HepG2 (cell line): ENCODE data around the gene ATP6V0D1. TPM values are rescaled to one million over a fixed set of nuclear protein-coding genes. Genes with fewer than 3 reads are reported as not detected.

Experiments used
- CEBPB ChIP-seq: IDR thresholded peaks from 2 replicates; pipeline ENCODE4 v1.6.1; 2011; ENCODE audit warnings: low read depth, low read length, improper control_type of control experiment, borderline replicate concordance
- ETV5 ChIP-seq: IDR thresholded peaks from 2 replicates; pipeline ENCODE4 v1.6.1; 2018; ENCODE audit warnings: missing biosample characterization, missing genetic modification reagents, inconsistent platforms, borderline replicate concordance
- GATAD1 ChIP-seq: IDR thresholded peaks from 2 replicates; pipeline ENCODE4 v1.6.1; 2016; ENCODE audit warnings: missing genetic modification reagents, missing compliant biosample characterization
- ISX ChIP-seq: sonication (generic); formaldehyde crosslinking; conservative IDR thresholded peaks from 2 replicates; pipeline ENCODE4 v1.5.0; 2020; ENCODE audit warnings: missing genetic modification reagents
- LRRFIP1 ChIP-seq: sonication (generic); formaldehyde crosslinking; conservative IDR thresholded peaks from 2 replicates; pipeline ENCODE4 v1.4.0; 2020; ENCODE audit warnings: missing genetic modification reagents
- MEIS1 ChIP-seq: sonication (generic); formaldehyde crosslinking; IDR thresholded peaks from 2 replicates; pipeline ENCODE4 v1.9.0; 2021; ENCODE audit warnings: mild to moderate bottlenecking, missing genetic modification reagents, moderate library complexity, borderline replicate concordance
- MIXL1 ChIP-seq: IDR thresholded peaks from 2 replicates; pipeline ENCODE4 v1.6.1; 2016
- NCOA5 ChIP-seq: sonication (generic); formaldehyde crosslinking; IDR thresholded peaks from 2 replicates; pipeline ENCODE4 v1.4.0; 2020; ENCODE audit warnings: missing genetic modification reagents
- PRDM15 ChIP-seq: sonication (generic); formaldehyde crosslinking; IDR thresholded peaks from 2 replicates; pipeline ENCODE4 v1.4.0; 2020; ENCODE audit warnings: missing genetic modification reagents
- PRPF4 ChIP-seq: fragments of 200-400 bp; formaldehyde crosslinking; IDR thresholded peaks from 2 replicates; pipeline ENCODE4 v1.6.1; 2016; ENCODE audit warnings: low read length, low read depth; ENCODE audit not compliant: poor library complexity, severe bottlenecking
- RELA ChIP-seq: sonication (generic); formaldehyde crosslinking; IDR thresholded peaks from 2 replicates; pipeline ENCODE4 v1.4.0; 2020; ENCODE audit warnings: missing genetic modification reagents
- SP2 ChIP-seq: sonication (generic); formaldehyde crosslinking; IDR thresholded peaks from 2 replicates; pipeline ENCODE4 v1.5.1; 2020; ENCODE audit warnings: mild to moderate bottlenecking, missing genetic modification reagents
- SRSF1 ChIP-seq: fragments of 200-400 bp; formaldehyde crosslinking; optimal IDR thresholded peaks from 2 replicates; pipeline ENCODE3; 2017; ENCODE audit warnings: mild to moderate bottlenecking, low read depth, low read length, moderate library complexity
- ZNF17 ChIP-seq: sonication (generic); formaldehyde crosslinking; IDR thresholded peaks from 2 replicates; pipeline ENCODE4 v1.5.0; 2020; ENCODE audit warnings: mild to moderate bottlenecking, missing genetic modification reagents
- ZNF251 ChIP-seq: sonication (generic); formaldehyde crosslinking; IDR thresholded peaks from 2 replicates; pipeline ENCODE4 v1.9.0; 2021; ENCODE audit warnings: mild to moderate bottlenecking, missing genetic modification reagents
- ZNF501 ChIP-seq: sonication (generic); formaldehyde crosslinking; IDR thresholded peaks from 2 replicates; pipeline ENCODE4 v1.5.1; 2020; ENCODE audit warnings: mild to moderate bottlenecking, moderate library complexity, missing genetic modification reagents
- ZNF570 ChIP-seq: sonication (generic); formaldehyde crosslinking; IDR thresholded peaks from 2 replicates; pipeline ENCODE4 v1.4.0; 2020; ENCODE audit warnings: mild to moderate bottlenecking, missing genetic modification reagents, borderline replicate concordance
- ZNF609 ChIP-seq: sonication (generic); formaldehyde crosslinking; IDR thresholded peaks from 2 replicates; pipeline ENCODE4 v1.4.0; 2020; ENCODE audit warnings: mild to moderate bottlenecking, missing genetic modification reagents, borderline replicate concordance
- ZNF83 ChIP-seq: sonication (generic); formaldehyde crosslinking; IDR thresholded peaks from 2 replicates; pipeline ENCODE4 v1.4.0; 2020; ENCODE audit warnings: missing genetic modification reagents, mild to moderate bottlenecking, borderline replicate concordance
- ZSCAN12 ChIP-seq: sonication (generic); formaldehyde crosslinking; IDR thresholded peaks from 2 replicates; pipeline ENCODE4 v1.9.0; 2021; ENCODE audit warnings: mild to moderate bottlenecking, missing genetic modification reagents
- polyA plus RNA-seq, 8 experiments: library from polyadenylated mRNA; depleted of rRNA in 3 of 8; stranded (reverse) in 7 of 8; unstranded in 1 of 8; fragments of >200 nt; fragmentation: Illumina TruSeq in 4 of 8; extraction: Trizol in 4 of 8; gene quantifications; 2 replicates each; pipeline versions ENCODE4 v1.2.1 to v1.2.3, GENCODE V29; 2011 to 2016; ENCODE audit warnings: low read depth in 4 of 8, missing spikeins in 1 of 8, mixed read lengths in 1 of 8; ENCODE audit not compliant: insufficient read depth in 1 of 8
- total RNA-seq, 5 experiments: library from RNA; depleted of rRNA; stranded (reverse); fragments of >200 nt; fragmentation: Illumina TruSeq; extraction: Trizol; gene quantifications; 2 replicates each; pipeline ENCODE4 v1.2.3, GENCODE V29; 2016; ENCODE audit warnings: low read depth in 1 of 5

ATP6V0D1 gene
- total and polyA plus RNA-seq, 2 of the 13 experiments (the other 11 are each of a cell fraction or from before 2014, with no cell fraction given), result 51.1 to 61.3 TPM

- TF ChIP-seq PRDM15 (CRISPR knock-in tag) (no peak), MEIS1 (no peak; the same call in 1 of the 2 replicates), MIXL1 (no peak), GATAD1 (CRISPR knock-in tag) (0 out of 2 replicates have a peak, but pooled peaks have one; percentile 2), ZNF83 (CRISPR knock-in tag) (no peak), ZSCAN12 (no peak), ZNF501 (CRISPR knock-in tag) (peak; percentile 35; the same call in 1 of the 2 replicates), PRPF4 (no peak), ZNF251 (no peak), ETV5 (0 out of 2 replicates have a peak, but pooled peaks have one; percentile 17), ZNF17 (CRISPR knock-in tag) (no peak), ZNF609 (CRISPR knock-in tag) (no peak), RELA (CRISPR knock-in tag) (no peak), NCOA5 (CRISPR knock-in tag) (no peak), ZNF570 (CRISPR knock-in tag) (no peak), CEBPB (no peak), SRSF1 (no peak), LRRFIP1 (no peak), ISX (CRISPR knock-in tag) (no peak), SP2 (CRISPR knock-in tag) (peak; percentile 13; the same call in 1 of the 2 replicates)
These were observed 47.4 kb upstream of the ATP6V0D1 start, which contains the start of gene RIPOR1 (continued) for GRCh38 chr16:67528222-67528869.
